GM18520 (cell line): Measurements from ENCODE around the gene PRR9.

ENCODE experiments used
- ATAC-seq: cut with Tn5 transposase; IDR thresholded peaks from one replicate; pipeline ENCODE4 v1.9.1; 2021; ENCODE audit not compliant: unreplicated experiment

The PRR9 gene

GRCh38 chr1:153262462-153263157 lies 45.2 kb downstream of the PRR9 start:
- ATAC-seq = no peak

GRCh38 chr1:153265457-153265856 lies 48.1 kb downstream of the PRR9 start:
- no peak for ATAC-seq
